ENCODE measurements around the gene IL16. TPM values are rescaled to one million over a fixed set of nuclear protein-coding genes. Genes with fewer than 3 reads are reported as not detected.

IL16 gene
- total RNA-seq, 1 experiment from 2014 or later: 0.81 TPM

DNA sequence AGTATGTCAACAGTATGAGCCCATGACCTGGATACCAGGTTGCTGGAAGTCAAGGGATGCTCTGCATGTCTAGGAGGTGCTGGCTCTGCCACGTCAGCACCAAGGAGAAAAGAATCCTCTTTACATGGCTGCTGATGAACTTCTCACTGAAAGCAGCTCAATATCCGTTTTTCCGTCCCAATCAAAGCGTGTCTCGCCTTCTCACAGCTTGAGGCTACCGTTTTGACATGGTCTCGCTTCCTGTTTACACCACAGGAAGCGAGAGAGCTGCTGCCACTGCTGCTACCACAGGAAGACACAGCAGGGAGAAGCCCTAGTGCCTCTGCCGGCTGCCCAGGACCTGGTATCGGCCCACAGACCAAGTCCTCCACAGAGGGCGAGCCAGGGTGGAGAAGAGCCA is 100.0 kb downstream of the IL16 start:
- H3K4me2 ChIP-seq (ENCODE audit: low read length): peak overlapping the region; percentile 68
- DNase-seq (ENCODE audit: low read depth, low spot score): no peak
- BruUV-seq (replicated peaks): no TSS peak
- ChIA-PET RAD21 (ENCODE audit: low non-redundant PET in 1 of 2, low total read pairs in 2 of 2, uncharacterized antibody in 2 of 2, unreplicated experiment in 2 of 2) (no interaction called here), POLR2A (no interaction called here), CTCF (no interaction called here)
- H3K4me1 ChIP-seq (ENCODE audit: control insufficient read depth in 1 of 2, insufficient read depth in 2 of 2, low read length in 2 of 2): peaks cover 11 to 22% of the 10 kb centered on the region in 2 experiments
- H3K9ac ChIP-seq (ENCODE audit: low read length): no peak overlapping the region
- H3K79me2 ChIP-seq (ENCODE audit: insufficient read depth, low read length): no peaks in the 10 kb centered on the region
- no peak overlapping the region for H3K27ac ChIP-seq (ENCODE audit: low read depth, low read length)
- H3K36me3 ChIP-seq (ENCODE audit: control insufficient read depth in 1 of 2, insufficient read depth in 2 of 2, low read length in 2 of 2): no peaks in the 10 kb centered on the region
- no peaks in the 10 kb centered on the region for H3K9me3 ChIP-seq (ENCODE audit: control insufficient read depth in 1 of 2, insufficient read depth in 1 of 2, low read depth in 1 of 2, low read length in 2 of 2)
- H3K4me3 ChIP-seq (replicated peaks in 1 of 2; ENCODE audit: low read depth in 1 of 2, low read length in 2 of 2): no peak overlapping the region
- no peaks in the 10 kb centered on the region for H3K27me3 ChIP-seq (ENCODE audit: insufficient read depth, low read length)
- no peak overlapping the region for H2AFZ ChIP-seq (ENCODE audit: low read depth, low read length, poor library complexity, severe bottlenecking)
- no peaks in the 10 kb centered on the region for H4K20me1 ChIP-seq (ENCODE audit: insufficient read depth)
- intact Hi-C loops (cut with micrococcal nuclease): no loop called here
- no peak for TF ChIP-seq ZBTB33 (IDR thresholded peaks at IDR 0.05; ENCODE audit: extremely low read depth, insufficient replicate concordance, low read length)
- no peak for TF ChIP-seq CTCF (IDR thresholded peaks at IDR 0.05 in 2 of 3, conservative IDR thresholded peaks at IDR 0.05 in 1 of 3; ENCODE audit: borderline replicate concordance in 1 of 3, insufficient read depth in 1 of 3, low read depth in 2 of 3, low read length in 2 of 3)
- TF ChIP-seq YY1 (IDR thresholded peaks at IDR 0.05; ENCODE audit: extremely low read depth, insufficient replicate concordance, low read depth, low read length): no peak
- no peak for TF ChIP-seq RAD21 (IDR thresholded peaks at IDR 0.05; ENCODE audit: low read depth)
- no peak for TF ChIP-seq EZH2phosphoT487 (IDR thresholded peaks at IDR 0.05; ENCODE audit: borderline replicate concordance)
- no peak for TF ChIP-seq CBX3 (IDR thresholded peaks at IDR 0.05; ENCODE audit: low read depth)
- TF ChIP-seq POLR2A (IDR thresholded peaks at IDR 0.05; ENCODE audit: borderline replicate concordance, extremely low read depth, insufficient read depth, insufficient read length): no peak
- TF ChIP-seq TCF7L2 (IDR thresholded peaks at IDR 0.05; ENCODE audit: borderline replicate concordance, extremely low read depth, insufficient read depth, insufficient read length): no peak
- TF ChIP-seq, protein P1, sequence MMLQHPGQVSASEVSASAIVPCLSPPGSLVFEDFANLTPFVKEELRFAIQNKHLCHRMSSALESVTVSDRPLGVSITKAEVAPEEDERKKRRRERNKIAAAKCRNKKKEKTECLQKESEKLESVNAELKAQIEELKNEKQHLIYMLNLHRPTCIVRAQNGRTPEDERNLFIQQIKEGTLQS (IDR thresholded peaks at IDR 0.05): no peak
- TF ChIP-seq, protein P2, sequence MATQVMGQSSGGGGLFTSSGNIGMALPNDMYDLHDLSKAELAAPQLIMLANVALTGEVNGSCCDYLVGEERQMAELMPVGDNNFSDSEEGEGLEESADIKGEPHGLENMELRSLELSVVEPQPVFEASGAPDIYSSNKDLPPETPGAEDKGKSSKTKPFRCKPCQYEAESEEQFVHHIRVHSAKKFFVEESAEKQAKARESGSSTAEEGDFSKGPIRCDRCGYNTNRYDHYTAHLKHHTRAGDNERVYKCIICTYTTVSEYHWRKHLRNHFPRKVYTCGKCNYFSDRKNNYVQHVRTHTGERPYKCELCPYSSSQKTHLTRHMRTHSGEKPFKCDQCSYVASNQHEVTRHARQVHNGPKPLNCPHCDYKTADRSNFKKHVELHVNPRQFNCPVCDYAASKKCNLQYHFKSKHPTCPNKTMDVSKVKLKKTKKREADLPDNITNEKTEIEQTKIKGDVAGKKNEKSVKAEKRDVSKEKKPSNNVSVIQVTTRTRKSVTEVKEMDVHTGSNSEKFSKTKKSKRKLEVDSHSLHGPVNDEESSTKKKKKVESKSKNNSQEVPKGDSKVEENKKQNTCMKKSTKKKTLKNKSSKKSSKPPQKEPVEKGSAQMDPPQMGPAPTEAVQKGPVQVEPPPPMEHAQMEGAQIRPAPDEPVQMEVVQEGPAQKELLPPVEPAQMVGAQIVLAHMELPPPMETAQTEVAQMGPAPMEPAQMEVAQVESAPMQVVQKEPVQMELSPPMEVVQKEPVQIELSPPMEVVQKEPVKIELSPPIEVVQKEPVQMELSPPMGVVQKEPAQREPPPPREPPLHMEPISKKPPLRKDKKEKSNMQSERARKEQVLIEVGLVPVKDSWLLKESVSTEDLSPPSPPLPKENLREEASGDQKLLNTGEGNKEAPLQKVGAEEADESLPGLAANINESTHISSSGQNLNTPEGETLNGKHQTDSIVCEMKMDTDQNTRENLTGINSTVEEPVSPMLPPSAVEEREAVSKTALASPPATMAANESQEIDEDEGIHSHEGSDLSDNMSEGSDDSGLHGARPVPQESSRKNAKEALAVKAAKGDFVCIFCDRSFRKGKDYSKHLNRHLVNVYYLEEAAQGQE (IDR thresholded peaks at IDR 0.05; ENCODE audit: low read depth): no peak
- TF ChIP-seq ZFX (IDR thresholded peaks at IDR 0.05): no peak
- no peak for TF ChIP-seq SRF (IDR thresholded peaks at IDR 0.05; ENCODE audit: low read depth)
- no peaks in the 10 kb centered on the region for H3K9me2 ChIP-seq (ENCODE audit: insufficient read depth)
- no peak; the same call in 1 of the 2 replicates for ATAC-seq

Measured in HCT116 (cell line).